Ovary (tissue), 9 donors: ENCODE data around the gene PNMA6E. TPM values are rescaled to one million over a fixed set of nuclear protein-coding genes. Genes with fewer than 3 reads are reported as not detected.

Source experiments
- DNase-seq, 5 donors: peaks; one replicate each; pipeline ENCODE4 v3.0.0-alpha.2; 2019 to 2020
- H3K27ac ChIP-seq, 2 donors: fragments of 200-600 bp; one replicate each; pipeline versions ENCODE4 v1.5.1 to v1.8.0; 2019 to 2022
- H3K27me3 ChIP-seq: fragments of 200-600 bp; one replicate; pipeline ENCODE4 v1.8.0; 2022
- H3K36me3 ChIP-seq: fragments of 200-600 bp; sonication (generic); one replicate; pipeline ENCODE4 v1.5.1; 2019
- H3K4me1 ChIP-seq: one replicate; pipeline ENCODE4 v1.8.1; 2013; ENCODE audit warnings: mild to moderate bottlenecking, moderate library complexity; ENCODE audit not compliant: insufficient read depth
- H3K4me3 ChIP-seq: fragments of 200-600 bp; sonication (generic); one replicate; pipeline ENCODE4 v1.5.1; 2017
- H3K9me3 ChIP-seq, 2 donors: fragments of 200-600 bp in 1 of 2; sonication (generic) in 1 of 2; one replicate each; pipeline versions ENCODE4 v1.5.1 to v1.8.1; 2013 to 2019; ENCODE audit warnings: mild to moderate bottlenecking in 1 of 2, moderate library complexity in 1 of 2
- EP300 ChIP-seq: sonication (generic); formaldehyde crosslinking; IDR thresholded peaks from one replicate; pipeline ENCODE4 v1.6.1; 2017; ENCODE audit warnings: antibody characterized with exemption
- POLR2A ChIP-seq: fragments of 450-650 bp; IDR thresholded peaks from one replicate; pipeline ENCODE4 v1.6.1; 2017; ENCODE audit warnings: antibody characterized with exemption, mild to moderate bottlenecking, moderate library complexity
- WGBS, 3 donors: extraction: QIAGEN DNeasy Blood & Tissue Kit in 1 of 3; methylation state at CpG; one replicate each; pipeline versions ENCODE4 v1.1.5 to v1.1.7; 2013 to 2017; 5-methylcytosine and 5-hydroxymethylcytosine counted together
- intact Hi-C, 4 donors: fragments of 100-400 bp; cut with DNase I; formaldehyde crosslinking; loops; one replicate each; pipeline versions ENCODE4 v1.11.0 to v1.15.1; 2022 to 2023
- polyA plus RNA-seq, 2 donors: library from polyadenylated mRNA; stranded (reverse); fragments of 200-250 nt in 1 of 2; fragments of 350-450 nt in 1 of 2; fragmentation: Illumina TruSeq in 1 of 2; extraction: RNeasy Lipid Tissue Mini Kit (QIAGEN cat#74804) in 1 of 2; gene quantifications; one replicate each; pipeline ENCODE4 v1.2.3, GENCODE V29; 2013 to 2014
- total RNA-seq, 7 donors: library from RNA; depleted of rRNA in 2 of 7; stranded (reverse); fragments of >200 nt in 2 of 7; fragmentation: NEBNext Ultra II Directional in 3 of 7; extraction: Animal tissue kit (Norgen Biotek cat#: 25700) in 3 of 7; gene quantifications; one replicate each; pipeline versions ENCODE4 v1.1.0 to v1.2.4, GENCODE V29; 2016 to 2023
- TF ChIP-seq, protein P1 (sequence below), 3 donors: fragments of 450-650 bp in 2 of 3; fragments of 200-600 bp in 1 of 3; IDR thresholded peaks; one replicate each; pipeline versions ENCODE4 v1.5.1 to v1.8.0; 2016 to 2022; ENCODE audit warnings: antibody characterized with exemption in 3 of 3, mild to moderate bottlenecking in 1 of 3
- donor health status: DM: no; HTN: no; CAD: no; lungs with moderate emphysema.
- donor health status: DM: no; HTN: no; CAD: no.
- donor health status: Bipolar disorder and iron deficiency.
- donor health status: DM: yes; HTN: yes; CAD: no.
- donor health status: DM: no; HTN: no; CAD: no.
- donor health status: DM: yes; HTN: yes; CAD: no.

PNMA6E gene
- total and polyA plus RNA-seq, 9 donors, result 0.10 to 3.5 (median 2.5) TPM

DNA sequence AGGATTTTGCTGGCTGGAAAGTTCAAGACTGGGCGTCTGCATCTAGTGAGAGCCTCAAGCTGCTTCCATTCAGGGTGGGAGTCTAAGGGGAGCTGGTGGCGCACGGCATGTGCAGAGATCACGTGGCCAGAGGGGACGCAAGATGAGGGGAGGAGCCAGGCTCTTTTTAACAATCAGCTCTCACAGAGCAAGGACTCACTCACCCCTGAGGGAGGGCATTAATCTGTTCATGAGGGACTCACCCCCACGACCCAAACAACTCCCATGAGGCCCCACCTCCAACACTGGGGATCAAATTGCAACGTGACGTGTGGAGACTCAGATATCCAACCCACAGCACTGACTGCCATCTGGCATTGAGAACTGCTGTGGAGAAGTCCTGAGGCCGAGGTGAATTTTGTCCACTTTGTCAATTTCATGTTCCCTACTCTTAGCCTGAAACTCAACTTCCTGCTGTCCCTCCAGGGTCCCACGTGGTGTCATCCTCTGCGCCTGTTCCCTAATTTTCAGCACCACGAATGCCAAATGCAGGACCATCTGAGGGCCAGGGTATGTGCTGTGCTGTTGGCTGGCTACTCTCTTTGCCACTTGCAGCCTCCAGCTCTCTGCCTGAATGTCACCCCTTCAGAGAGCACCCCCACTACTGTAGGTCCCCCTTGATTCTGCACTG, 15.8 kb upstream of the PNMA6E start:
- TF ChIP-seq, protein P1, sequence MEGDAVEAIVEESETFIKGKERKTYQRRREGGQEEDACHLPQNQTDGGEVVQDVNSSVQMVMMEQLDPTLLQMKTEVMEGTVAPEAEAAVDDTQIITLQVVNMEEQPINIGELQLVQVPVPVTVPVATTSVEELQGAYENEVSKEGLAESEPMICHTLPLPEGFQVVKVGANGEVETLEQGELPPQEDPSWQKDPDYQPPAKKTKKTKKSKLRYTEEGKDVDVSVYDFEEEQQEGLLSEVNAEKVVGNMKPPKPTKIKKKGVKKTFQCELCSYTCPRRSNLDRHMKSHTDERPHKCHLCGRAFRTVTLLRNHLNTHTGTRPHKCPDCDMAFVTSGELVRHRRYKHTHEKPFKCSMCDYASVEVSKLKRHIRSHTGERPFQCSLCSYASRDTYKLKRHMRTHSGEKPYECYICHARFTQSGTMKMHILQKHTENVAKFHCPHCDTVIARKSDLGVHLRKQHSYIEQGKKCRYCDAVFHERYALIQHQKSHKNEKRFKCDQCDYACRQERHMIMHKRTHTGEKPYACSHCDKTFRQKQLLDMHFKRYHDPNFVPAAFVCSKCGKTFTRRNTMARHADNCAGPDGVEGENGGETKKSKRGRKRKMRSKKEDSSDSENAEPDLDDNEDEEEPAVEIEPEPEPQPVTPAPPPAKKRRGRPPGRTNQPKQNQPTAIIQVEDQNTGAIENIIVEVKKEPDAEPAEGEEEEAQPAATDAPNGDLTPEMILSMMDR (IDR thresholded peaks at IDR 0.05), result no peak
- no peak for TF ChIP-seq EP300
- TF ChIP-seq POLR2A, result no peak
- Histone ChIP-seq H3K9me3 (no peaks in the 10 kb centered on the region), H3K27ac (no peak overlapping the region), H3K27me3 (no peaks in the 10 kb centered on the region), H3K36me3 (no peaks in the 10 kb centered on the region), H3K4me3 (no peak overlapping the region), H3K4me1 (no peaks in the 10 kb centered on the region)
- intact Hi-C loops, result no loop called here
- peak in 1 of 5 donors; percentile 15 for DNase-seq
- 54 to 63% (median 60%) methylated on average over 12 of the region's 12 CpGs for WGBS, 3 donors

- 66 to 75% (median 70%) methylated on average over 9 of the region's 9 CpGs for WGBS, 3 donors
- no peaks in the 10 kb centered on the region for H3K36me3 ChIP-seq
- TF ChIP-seq, protein P1 (IDR thresholded peaks at IDR 0.05), result no peak
- TF ChIP-seq EP300 (no peak), POLR2A (no peak)
- no peak overlapping the region for H3K27ac ChIP-seq
- intact Hi-C loops, result no loop called here
- peak in 1 of 5 donors; percentile 25 for DNase-seq
- H3K4me3 ChIP-seq, result no peak overlapping the region
- no peaks in the 10 kb centered on the region for H3K4me1 ChIP-seq
- no peaks in the 10 kb centered on the region for H3K9me3 ChIP-seq
- no peaks in the 10 kb centered on the region for H3K27me3 ChIP-seq
Measured at GRCh38 chrX:153414856-153415510, 13.8 kb upstream of the PNMA6E start.

DNA sequence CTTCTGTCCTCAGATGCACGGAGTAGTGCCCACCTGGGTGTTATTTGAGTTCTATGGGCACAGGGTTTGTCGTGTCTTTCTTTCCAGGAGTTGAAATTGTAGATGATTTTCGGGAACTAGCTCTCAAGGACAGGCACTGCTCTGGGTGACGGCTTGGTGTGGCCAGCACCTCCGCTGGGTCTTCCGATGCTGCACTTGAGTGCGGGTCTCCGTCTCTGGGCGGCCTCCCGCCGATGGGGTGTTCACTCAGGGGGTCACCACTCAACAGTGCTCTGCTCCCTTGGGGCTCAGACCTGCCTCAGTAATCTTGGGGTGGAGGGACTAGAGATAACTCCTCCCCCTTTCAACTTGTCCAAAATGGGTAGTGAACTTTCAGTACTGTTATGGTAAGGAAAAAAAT, 12.6 kb upstream of the PNMA6E start:
- no peaks in the 10 kb centered on the region for H3K36me3 ChIP-seq
- WGBS, 3 donors, result 61 to 76% (median 70%) methylated on average over 11 of the region's 11 CpGs
- no peaks in the 10 kb centered on the region for H3K4me1 ChIP-seq
- H3K4me3 ChIP-seq, result no peak overlapping the region
- no peaks in the 10 kb centered on the region for H3K9me3 ChIP-seq
- TF ChIP-seq POLR2A (no peak), EP300 (no peak)
- TF ChIP-seq, protein P1 (IDR thresholded peaks at IDR 0.05), result no peak
- no peaks in the 10 kb centered on the region for H3K27me3 ChIP-seq
- H3K27ac ChIP-seq, result no peak overlapping the region
- DNase-seq, result no peak
- intact Hi-C loops, result no loop called here

DNA sequence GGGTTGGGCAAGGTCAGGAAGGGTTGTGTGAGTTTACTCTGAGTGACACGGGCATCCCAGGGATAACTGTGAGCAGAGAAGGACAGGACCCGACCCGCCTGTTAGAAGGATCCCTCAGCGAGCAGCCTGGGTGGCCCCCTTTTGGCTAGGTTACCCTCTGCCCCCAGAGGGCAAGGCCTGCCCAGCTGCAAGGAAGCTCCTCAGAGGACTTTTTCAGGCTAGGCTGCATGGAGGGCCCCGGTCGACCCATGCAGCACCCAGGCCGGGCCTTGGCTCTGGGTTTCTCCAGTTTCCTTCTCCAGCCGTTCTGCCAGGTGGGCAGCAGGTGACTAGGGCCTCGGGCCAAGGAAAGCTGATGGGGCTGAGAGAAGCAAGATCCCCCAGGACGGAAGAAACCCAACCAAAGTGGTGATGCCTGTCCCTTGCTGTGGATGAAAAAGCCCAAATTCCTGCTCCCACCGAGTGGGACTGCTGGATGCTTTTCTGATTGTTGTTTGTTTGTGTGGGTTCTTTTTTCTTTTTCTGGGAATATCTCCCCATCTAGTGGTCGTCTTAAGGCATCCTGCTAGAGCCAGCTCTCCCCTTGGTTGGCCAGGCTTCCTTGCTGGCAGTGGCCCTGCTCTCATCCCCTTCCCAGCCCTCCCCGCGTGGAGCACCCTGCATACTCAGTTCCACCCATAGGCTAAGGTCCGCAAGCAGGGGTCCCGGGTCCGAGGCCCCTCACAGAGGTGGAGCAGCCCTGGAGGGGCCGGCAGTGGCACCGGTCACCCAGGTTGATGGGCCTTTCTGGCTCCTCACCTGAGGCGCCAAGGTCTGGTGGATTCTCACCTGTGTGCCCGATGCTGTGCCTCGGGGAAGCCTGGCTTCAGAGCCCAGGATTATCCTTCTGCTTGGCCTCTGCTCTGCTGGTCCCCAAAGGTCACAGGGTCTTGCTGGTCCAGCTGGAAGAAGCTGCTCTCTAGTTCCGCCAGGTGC, 11.9 kb upstream of the PNMA6E start:
- no peaks in the 10 kb centered on the region for H3K27me3 ChIP-seq
- no peaks in the 10 kb centered on the region for H3K36me3 ChIP-seq
- H3K4me1 ChIP-seq, result no peaks in the 10 kb centered on the region
- H3K4me3 ChIP-seq, result no peak overlapping the region
- TF ChIP-seq, protein P1 (IDR thresholded peaks at IDR 0.05), result no peak
- TF ChIP-seq EP300 (no peak), POLR2A (no peak)
- H3K9me3 ChIP-seq, result no peaks in the 10 kb centered on the region
- H3K27ac ChIP-seq, result peak overlapping the region in 1 of 2 donors; percentile 42
- 47 to 72% (median 52%) methylated on average over 23 of the region's 23 CpGs for WGBS, 3 donors
- intact Hi-C loops, result no loop called here
- peak in 1 of 5 donors; percentile 42 for DNase-seq
